Left lung (tissue), 8 donors: ENCODE measurements around the gene PEX7. TPM values are rescaled to one million over a fixed set of nuclear protein-coding genes. Genes with fewer than 3 reads are reported as not detected.

Source experiments
- polyA plus RNA-seq, 6 donors: library from polyadenylated mRNA; unstranded; fragments of 120-200 nt; gene quantifications; one replicate each; pipeline ENCODE4 v1.2.1, GENCODE V29; 2013; ENCODE audit not compliant: insufficient read length in 6 of 6
- total RNA-seq, 2 donors: library from RNA; stranded (reverse); fragmentation: NEBNext Ultra II Directional; extraction: Animal tissue kit (Norgen Biotek cat#: 25700); gene quantifications; one replicate each; pipeline ENCODE4 v1.2.1, GENCODE V29; 2021
- donor health status: DM: no; HTN: yes; CAD: no.
- donor health status: DM: no; HTN: no; CAD: no.

Gene PEX7
- total and polyA plus RNA-seq, 8 donors: 6.8 to 12.0 (median 8.8) TPM

Other genes starting within 250 kb of the PEX7 start
- gene MAP3K5, start 30.1 kb upstream of the PEX7 start, total RNA-seq: 10 to 100 TPM; 20.9 to 27.7 TPM
- gene MAP3K5, start 30.1 kb upstream of the PEX7 start, polyA plus RNA-seq: 1 to 10 TPM; 6.3 to 7.5 (median 7.0) TPM
- gene SLC35D3, start 99.7 kb downstream of the PEX7 start, total RNA-seq: under 1 TPM in 1 of 2 donors, not detected in 1; 0.09 TPM
- gene SLC35D3, start 99.7 kb downstream of the PEX7 start, polyA plus RNA-seq: 1 to 10 TPM; 1.6 to 2.7 (median 1.9) TPM
- 1 to 10 TPM; 4.0 to 6.0 TPM for gene IL20RA, start 222.4 kb downstream of the PEX7 start, total RNA-seq
- 1 to 10 TPM; 1.7 to 3.2 (median 2.4) TPM for gene IL20RA, start 222.4 kb downstream of the PEX7 start, polyA plus RNA-seq